ENCODE results near the gene CEP128.

Gene CEP128

GRCh38 chr14:80901260-80901659 is 40.3 kb downstream of the CEP128 start:
- no peak for DNase-seq (ENCODE audit: low spot score)

GRCh38 chr14:80872645-80873044 is 68.9 kb downstream of the CEP128 start:
- DNase-seq (ENCODE audit: low spot score), result no peak

GRCh38 chr14:80868260-80868659 is 73.3 kb downstream of the CEP128 start:
- DNase-seq (ENCODE audit: low spot score), result no peak

- DNase-seq (ENCODE audit: low spot score), result no peak
Measured at GRCh38 chr14:80867798-80868197, 73.7 kb downstream of the CEP128 start.

- DNase-seq (ENCODE audit: low spot score), result no peak
Measured at GRCh38 chr14:80867091-80867490, 74.4 kb downstream of the CEP128 start.

- DNase-seq (ENCODE audit: low spot score), result no peak
Measured at GRCh38 chr14:80865565-80865964, 76.0 kb downstream of the CEP128 start.

GRCh38 chr14:80862983-80863382 is 78.6 kb downstream of the CEP128 start:
- DNase-seq (ENCODE audit: low spot score), result no peak

- DNase-seq (ENCODE audit: low spot score), result no peak
Measured at GRCh38 chr14:80862541-80862940, 79.0 kb downstream of the CEP128 start.

- peak; percentile 12 for DNase-seq (ENCODE audit: low spot score)
Measured at GRCh38 chr14:80850197-80850814, 91.2 kb downstream of the CEP128 start.

- no peak for DNase-seq (ENCODE audit: low spot score)
Measured at GRCh38 chr14:80847070-80847469, 94.5 kb downstream of the CEP128 start.

GRCh38 chr14:80845856-80846255 is 95.7 kb downstream of the CEP128 start:
- no peak for DNase-seq (ENCODE audit: low spot score)

GRCh38 chr14:80844872-80845271 is 96.7 kb downstream of the CEP128 start:
- no peak for DNase-seq (ENCODE audit: low spot score)

GRCh38 chr14:80839743-80840142 is 101.8 kb downstream of the CEP128 start:
- DNase-seq (ENCODE audit: low spot score), result no peak

- no peak for DNase-seq (ENCODE audit: low spot score)
Measured at GRCh38 chr14:80809663-80810062, 131.9 kb downstream of the CEP128 start.

- DNase-seq (ENCODE audit: low spot score), result no peak
Measured at GRCh38 chr14:80805136-80805535, 136.4 kb downstream of the CEP128 start.

GRCh38 chr14:80798878-80799277 is 142.7 kb downstream of the CEP128 start:
- no peak for DNase-seq (ENCODE audit: low spot score)

- DNase-seq (ENCODE audit: low spot score), result no peak
Measured at GRCh38 chr14:80798211-80798610, 143.3 kb downstream of the CEP128 start.

- DNase-seq (ENCODE audit: low spot score), result no peak
Measured at GRCh38 chr14:80792771-80793170, 148.8 kb downstream of the CEP128 start.

GRCh38 chr14:80787876-80788275 is 153.7 kb downstream of the CEP128 start:
- no peak for DNase-seq (ENCODE audit: low spot score)

- DNase-seq (ENCODE audit: low spot score), result no peak
Measured at GRCh38 chr14:80784820-80785219, 156.7 kb downstream of the CEP128 start.

GRCh38 chr14:80781972-80782367 is 159.6 kb downstream of the CEP128 start:
- no peak for DNase-seq (ENCODE audit: low spot score)

GRCh38 chr14:80780500-80780899 is 161.0 kb downstream of the CEP128 start:
- DNase-seq (ENCODE audit: low spot score), result no peak

GRCh38 chr14:80776657-80777056 is 164.9 kb downstream of the CEP128 start:
- no peak for DNase-seq (ENCODE audit: low spot score)

GRCh38 chr14:80776186-80776585 is 165.4 kb downstream of the CEP128 start:
- no peak for DNase-seq (ENCODE audit: low spot score)

GRCh38 chr14:80772504-80772903 is 169.0 kb downstream of the CEP128 start:
- DNase-seq (ENCODE audit: low spot score), result no peak
